HFF-Myc (cell line): ENCODE data around the gene CNDP2.
"Not testable (repeated sequence)": the region's sequence is repeated elsewhere in the genome, so short reads cannot be mapped to it uniquely, and the experiment has no call there.

Source experiments
- DNase-seq: peaks from one replicate; pipeline ENCODE4 v3.0.0-alpha.2; 2011; ENCODE audit warnings: low read depth; ENCODE audit errors: extremely low read depth
- H3K4me3 ChIP-seq: replicated peaks from 2 replicates; pipeline ENCODE4 v1.5.1; 2011; ENCODE audit warnings: low read depth, mild to moderate bottlenecking, control low read depth, low read length
- CTCF ChIP-seq: IDR thresholded peaks from 2 replicates; pipeline ENCODE4 v1.5.1; 2012; ENCODE audit warnings: mild to moderate bottlenecking, low read depth, low read length, control low read depth; ENCODE audit errors: missing control alignments

Gene CNDP2

DNA sequence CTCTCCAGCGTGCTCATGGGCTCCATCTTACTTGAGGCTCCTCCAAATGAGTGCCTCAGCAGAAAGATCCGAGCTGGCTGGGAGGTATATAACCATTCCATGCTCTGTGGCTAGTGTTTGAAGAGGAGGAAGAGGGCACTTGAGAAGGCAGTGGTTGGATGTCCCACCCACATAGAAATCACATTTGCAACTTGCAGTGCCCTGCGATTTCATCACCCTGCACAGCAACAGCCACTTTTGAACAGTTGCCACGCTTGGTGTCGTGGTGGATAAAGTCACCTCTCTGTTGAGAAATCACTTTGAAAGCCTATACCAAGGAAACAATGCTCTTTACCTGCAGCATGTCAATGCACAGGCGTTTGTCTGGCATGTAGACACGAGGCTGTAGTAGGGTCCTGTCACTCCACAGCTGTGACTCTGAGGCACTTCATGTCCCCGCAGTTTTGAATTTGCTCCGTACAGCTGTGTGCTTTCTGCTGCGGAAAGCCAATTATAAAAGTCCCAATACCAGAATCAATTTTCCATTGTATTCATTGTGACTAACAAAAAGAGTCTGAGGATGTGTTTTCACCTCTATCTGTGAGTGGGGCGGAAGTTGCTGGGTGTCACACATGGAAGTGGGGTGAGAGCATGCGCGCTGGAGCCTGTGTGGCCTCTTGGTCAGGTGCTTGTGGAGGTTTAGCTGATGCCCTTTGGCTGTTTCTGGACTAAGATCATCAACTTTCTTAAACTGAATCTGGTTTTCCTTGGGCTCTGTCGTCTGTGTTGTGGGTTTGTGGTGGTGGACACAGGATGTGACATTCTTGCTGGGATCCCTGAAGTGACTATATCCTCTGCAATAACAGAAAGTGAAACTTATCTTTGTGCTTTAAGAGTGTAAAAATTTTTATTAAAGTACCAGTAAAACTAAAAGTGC, 2.8 kb downstream of the CNDP2 start:
- TF ChIP-seq CTCF: no peak
- H3K4me3 ChIP-seq: peak overlapping the region; percentile 16

GRCh38 chr18:74499633-74500032, 3.5 kb downstream of the CNDP2 start:
- H3K4me3 ChIP-seq: peak overlapping the region; percentile 16
- no peak for DNase-seq
- no peak for TF ChIP-seq CTCF

More for the DNA sequence above, 2.8 kb downstream of the CNDP2 start:
- no peak for DNase-seq

DNA sequence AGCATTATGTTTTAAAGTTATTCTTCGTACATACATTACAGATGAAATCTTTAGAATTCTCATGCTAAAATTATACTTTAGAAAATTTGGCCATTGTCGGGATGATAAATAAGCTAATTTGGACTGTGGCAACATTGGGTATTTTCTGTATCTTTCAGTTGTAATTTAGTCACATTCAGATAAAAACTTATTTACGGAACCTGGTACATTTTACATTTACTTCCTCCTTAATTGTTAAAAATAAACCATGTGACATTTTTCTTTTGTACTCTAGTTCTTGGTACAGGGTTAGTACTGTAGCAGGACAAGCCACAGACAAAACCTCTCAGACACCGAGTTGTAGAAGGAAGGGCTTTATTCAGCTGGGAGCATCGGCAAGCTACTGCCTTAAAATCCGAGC, 4.2 kb downstream of the CNDP2 start:
- no peak for DNase-seq

GRCh38 chr18:74500774-74501173, 4.6 kb downstream of the CNDP2 start:
- peak overlapping the region; percentile 16; the same call in 1 of the 2 replicates for H3K4me3 ChIP-seq
- not testable (repeated sequence) for DNase-seq

More for the DNA sequence above, 4.2 kb downstream of the CNDP2 start:
- H3K4me3 ChIP-seq: peak overlapping the region; percentile 16
- no peak for TF ChIP-seq CTCF

DNA sequence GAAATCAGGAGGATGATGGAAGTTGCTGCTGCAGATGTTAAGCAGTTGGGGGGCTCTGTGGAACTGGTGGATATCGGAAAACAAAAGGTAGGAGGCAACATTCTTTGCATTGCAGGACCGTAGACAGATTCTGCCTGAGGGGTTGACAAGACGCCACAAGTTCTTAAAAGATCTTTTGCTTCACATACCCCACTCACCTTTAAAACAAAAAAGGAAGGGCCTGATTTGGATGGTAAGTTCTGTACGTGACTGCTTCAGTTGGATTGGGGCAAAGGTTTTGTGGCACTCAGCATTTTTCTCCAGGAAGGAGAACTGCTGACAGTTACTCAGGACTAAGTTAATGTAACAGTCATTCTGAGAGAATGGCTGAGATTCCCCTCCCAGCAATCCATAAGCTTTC, 5.2 kb downstream of the CNDP2 start:
- no peak for DNase-seq
- no peak for TF ChIP-seq CTCF
- H3K4me3 ChIP-seq: no peak overlapping the region

- no peak for DNase-seq
- no peak for TF ChIP-seq CTCF
- no peak overlapping the region for H3K4me3 ChIP-seq
Measured at GRCh38 chr18:74503137-74503536, 7.0 kb downstream of the CNDP2 start.

GRCh38 chr18:74505776-74506175, 9.6 kb downstream of the CNDP2 start:
- DNase-seq: no peak

More at GRCh38 chr18:74505776-74506175, 9.6 kb downstream of the CNDP2 start:
- H3K4me3 ChIP-seq: no peak overlapping the region
- no peak for TF ChIP-seq CTCF
